OCI-LY1 (cell line): ENCODE data around the gene TRIM34.
"Not testable (repeated sequence)": the region's sequence is repeated elsewhere in the genome, so short reads cannot be mapped to it uniquely, and the experiment has no call there.

Source experiments
- H2AFZ ChIP-seq: fragments of 200-600 bp; sonication (generic), shearing (Covaris generic); 2 replicates; pipeline ENCODE4 v1.6.0; 2014; ENCODE audit warnings: antibody characterized with exemption, mild to moderate bottlenecking, low read length
- H3F3A ChIP-seq: fragments of 200-600 bp; sonication (generic), shearing (Covaris generic); 2 replicates; pipeline ENCODE4 v1.6.0; 2014; ENCODE audit warnings: mild to moderate bottlenecking, antibody characterized with exemption, low read length, moderate library complexity; ENCODE audit not compliant: insufficient read depth
- H3K27ac ChIP-seq: fragments of 200-600 bp; sonication (generic); 2 replicates; pipeline ENCODE4 v1.5.1; 2014; ENCODE audit warnings: low read length, mixed run types, mild to moderate bottlenecking, low read depth; ENCODE audit not compliant: poor library complexity, severe bottlenecking
- H3K27me3 ChIP-seq: fragments of 200-600 bp; sonication (generic); 2 replicates; pipeline ENCODE4 v1.6.0; 2014; ENCODE audit warnings: antibody characterized with exemption, mild to moderate bottlenecking, low read length, moderate library complexity; ENCODE audit not compliant: insufficient read depth
- H3K36me3 ChIP-seq: fragments of 200-600 bp; sonication (generic); 2 replicates; pipeline ENCODE4 v1.6.1; 2014; ENCODE audit warnings: mild to moderate bottlenecking, antibody characterized with exemption, low read length, moderate library complexity, mixed read lengths; ENCODE audit not compliant: insufficient read depth
- H3K4me1 ChIP-seq: fragments of 200-600 bp; sonication (generic); 2 replicates; pipeline ENCODE4 v1.5.1; 2014; ENCODE audit warnings: mild to moderate bottlenecking, low read length, moderate library complexity; ENCODE audit not compliant: insufficient read depth, severe bottlenecking
- H3K4me2 ChIP-seq: fragments of 200-600 bp; sonication (generic), shearing (Covaris generic); 2 replicates; pipeline ENCODE4 v1.6.1; 2014; ENCODE audit warnings: low read length
- H3K4me3 ChIP-seq: fragments of 200-600 bp; sonication (generic); 2 replicates; pipeline ENCODE4 v1.5.1; 2014; ENCODE audit warnings: low read length, low read depth, mild to moderate bottlenecking, mixed read lengths; ENCODE audit not compliant: poor library complexity, severe bottlenecking
- H3K79me2 ChIP-seq: fragments of 200-600 bp; shearing (Covaris generic); 2 replicates; pipeline ENCODE4 v1.6.1; 2016; ENCODE audit warnings: mixed run types, low read length, mixed read lengths; ENCODE audit not compliant: insufficient read depth
- H3K9ac ChIP-seq: fragments of 200-600 bp; sonication (generic), shearing (Covaris generic); 2 replicates; pipeline ENCODE4 v1.6.1; 2014; ENCODE audit warnings: mild to moderate bottlenecking, low read length, mixed read lengths
- H3K9me2 ChIP-seq: fragments of 200-600 bp; sonication (generic), shearing (Covaris generic); 2 replicates; pipeline ENCODE4 v1.6.1; 2014; ENCODE audit warnings: low read depth, mild to moderate bottlenecking, low read length, mixed read lengths
- H3K9me3 ChIP-seq: fragments of 200-600 bp; shearing (Covaris generic); 2 replicates; pipeline ENCODE4 v1.6.1; 2014; ENCODE audit warnings: low read length, mixed read lengths
- H4K20me1 ChIP-seq: fragments of 200-600 bp; sonication (generic), shearing (Covaris generic); 2 replicates; pipeline ENCODE4 v1.6.0; 2016; ENCODE audit warnings: mild to moderate bottlenecking, low read length; ENCODE audit not compliant: insufficient read depth
- CTCF ChIP-seq: fragments of 200-600 bp; sonication (generic), shearing (Covaris generic); IDR thresholded peaks from 2 replicates; pipeline ENCODE4 v1.5.1; 2017; ENCODE audit warnings: mild to moderate bottlenecking, antibody characterized with exemption, low read length, moderate library complexity, mixed read lengths
- EZH2 ChIP-seq: fragments of 200-600 bp; sonication (generic), shearing (Covaris generic); IDR thresholded peaks from 2 replicates; pipeline ENCODE4 v1.8.0; 2017; ENCODE audit warnings: borderline replicate concordance, mixed run types, mild to moderate bottlenecking, antibody characterized with exemption, low read length, moderate library complexity, mixed read lengths

TRIM34 gene

GRCh38 chr11:5674391-5674790 lies 49.6 kb downstream of the TRIM34 start:
- no peaks in the 10 kb centered on the region for H3K9me2 ChIP-seq
- H3K9ac ChIP-seq = no peak overlapping the region
- no peaks in the 10 kb centered on the region for H3F3A ChIP-seq
- H3K79me2 ChIP-seq = no peaks in the 10 kb centered on the region
- no peak overlapping the region for H3K4me3 ChIP-seq
- no peaks in the 10 kb centered on the region for H3K27me3 ChIP-seq
- no peaks in the 10 kb centered on the region for H4K20me1 ChIP-seq
- no peak overlapping the region for H2AFZ ChIP-seq
- TF ChIP-seq EZH2 (no peak), CTCF (no peak)
- H3K4me2 ChIP-seq = no peak overlapping the region
- H3K36me3 ChIP-seq = peaks cover 8% of the 10 kb centered on the region; the same call in 1 of the 2 replicates
- no peaks in the 10 kb centered on the region for H3K9me3 ChIP-seq
- no peak overlapping the region for H3K27ac ChIP-seq
- H3K4me1 ChIP-seq = no peaks in the 10 kb centered on the region

- no peaks in the 10 kb centered on the region for H3K9me2 ChIP-seq
- no peak overlapping the region for H2AFZ ChIP-seq
- H3K4me3 ChIP-seq = no peak overlapping the region
- H3K4me1 ChIP-seq = peaks cover 8% of the 10 kb centered on the region
- H3K27ac ChIP-seq = no peak overlapping the region
- H3K27me3 ChIP-seq = no peaks in the 10 kb centered on the region
- TF ChIP-seq EZH2 = no peak
- no peak for TF ChIP-seq CTCF
- no peaks in the 10 kb centered on the region for H4K20me1 ChIP-seq
- H3K79me2 ChIP-seq = no peaks in the 10 kb centered on the region
- H3K4me2 ChIP-seq = no peak overlapping the region
- H3F3A ChIP-seq = no peaks in the 10 kb centered on the region
- no peak overlapping the region for H3K9ac ChIP-seq
- H3K36me3 ChIP-seq = peaks cover 8% of the 10 kb centered on the region; the same call in 1 of the 2 replicates
- no peaks in the 10 kb centered on the region for H3K9me3 ChIP-seq
Measured at GRCh38 chr11:5679811-5680210, 55.0 kb downstream of the TRIM34 start.

GRCh38 chr11:5682890-5683441 lies 58.2 kb downstream of the TRIM34 start:
- H3K9ac ChIP-seq, H3K4me2 ChIP-seq, H3K27me3 ChIP-seq, H3K36me3 ChIP-seq, H3K9me2 ChIP-seq, H3K9me3 ChIP-seq, H3K27ac ChIP-seq, H3F3A ChIP-seq, H4K20me1 ChIP-seq, H2AFZ ChIP-seq, H3K4me3 ChIP-seq, H3K79me2 ChIP-seq: not testable (repeated sequence)
- H3K4me1 ChIP-seq = peaks cover 12% of the 10 kb centered on the region

GRCh38 chr11:5683620-5684019 lies 58.8 kb downstream of the TRIM34 start:
- H2AFZ ChIP-seq, H3K9me2 ChIP-seq, H3K9ac ChIP-seq, H3K27me3 ChIP-seq, H4K20me1 ChIP-seq, H3F3A ChIP-seq, H3K27ac ChIP-seq, H3K36me3 ChIP-seq, H3K79me2 ChIP-seq, H3K4me3 ChIP-seq, H3K4me2 ChIP-seq, H3K9me3 ChIP-seq: not testable (repeated sequence)
- peaks cover 12% of the 10 kb centered on the region for H3K4me1 ChIP-seq
